HG03159 (cell line): ENCODE measurements around the gene NXPE3.
"Not testable (repeated sequence)": the region's sequence is repeated elsewhere in the genome, so short reads cannot be mapped to it uniquely, and the experiment has no call there.

Experiments
- ATAC-seq: cut with Tn5 transposase; IDR thresholded peaks from one replicate; pipeline ENCODE4 v1.9.1; 2021; ENCODE audit warnings: mild to moderate bottlenecking, moderate library complexity; ENCODE audit not compliant: unreplicated experiment

The NXPE3 gene

DNA sequence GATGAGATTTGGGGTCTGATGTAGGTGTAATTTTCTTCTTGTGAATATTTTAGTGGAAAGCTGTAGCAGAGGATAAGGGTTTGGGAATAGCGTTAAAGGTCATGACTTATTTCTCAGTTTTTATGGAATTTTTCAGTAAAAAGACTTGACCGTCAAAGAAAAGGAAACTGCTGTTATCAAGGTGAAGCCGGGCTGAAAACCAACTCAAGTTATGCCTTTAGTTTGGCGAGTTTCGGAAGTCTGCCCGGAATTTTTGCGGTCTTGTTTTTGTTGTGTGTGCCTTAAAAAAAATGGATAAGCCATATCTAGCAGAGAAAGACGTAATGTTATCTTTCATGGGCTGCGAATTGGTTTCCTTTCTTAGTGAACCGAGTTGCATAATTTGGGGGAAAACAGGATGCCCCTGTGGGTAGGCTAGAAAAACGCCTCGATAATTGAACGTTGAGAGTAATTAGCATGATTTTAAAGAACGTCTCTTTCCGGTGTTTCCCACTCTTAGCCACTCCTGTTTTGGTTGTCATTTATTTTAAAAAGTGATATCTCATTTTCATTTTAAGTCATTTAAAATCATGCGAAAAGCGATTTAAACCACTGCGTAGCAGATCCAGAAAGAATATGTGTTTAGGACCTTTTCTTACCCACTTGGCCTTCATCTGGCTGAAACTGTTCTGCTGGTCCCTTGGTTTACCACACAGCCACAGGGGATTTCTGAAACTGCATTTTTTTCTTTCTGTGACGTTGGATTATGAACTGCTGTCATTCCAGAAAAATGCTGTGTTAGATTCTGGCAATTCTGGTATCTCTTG is 71.4 kb downstream of the NXPE3 start:
- ATAC-seq = no peak

DNA sequence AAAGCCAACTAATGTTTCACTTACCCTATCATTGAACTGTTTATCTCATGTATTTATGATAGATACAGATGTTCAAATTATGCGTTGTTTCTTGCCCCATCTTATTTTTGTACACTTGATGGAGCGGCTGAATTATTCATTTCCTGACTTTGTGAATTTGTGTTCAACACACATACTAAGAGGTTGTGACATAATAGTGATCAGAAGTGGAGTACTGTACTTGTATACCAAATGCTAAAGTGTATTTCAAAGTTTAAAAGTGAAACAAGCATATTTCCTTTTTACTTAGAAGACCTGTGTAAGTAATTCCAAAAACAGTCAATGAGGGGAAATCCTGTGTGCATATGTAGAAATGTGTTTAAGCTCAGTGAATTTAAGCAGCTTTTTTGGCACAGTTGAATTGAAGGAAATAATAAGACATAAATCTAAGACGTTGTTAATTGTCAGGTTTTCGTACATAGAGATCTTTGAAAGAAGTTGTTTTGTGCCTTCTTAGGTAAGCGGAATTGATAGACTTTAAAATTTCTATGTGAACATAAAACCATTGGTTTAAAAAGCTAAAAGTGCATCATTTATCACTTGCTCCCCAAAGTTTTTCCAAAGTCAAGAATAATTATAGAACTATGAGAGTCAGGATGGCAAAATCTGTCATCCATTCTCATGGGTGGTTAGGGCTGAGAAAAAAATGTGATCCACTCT is 72.2 kb downstream of the NXPE3 start:
- no peak for ATAC-seq

DNA sequence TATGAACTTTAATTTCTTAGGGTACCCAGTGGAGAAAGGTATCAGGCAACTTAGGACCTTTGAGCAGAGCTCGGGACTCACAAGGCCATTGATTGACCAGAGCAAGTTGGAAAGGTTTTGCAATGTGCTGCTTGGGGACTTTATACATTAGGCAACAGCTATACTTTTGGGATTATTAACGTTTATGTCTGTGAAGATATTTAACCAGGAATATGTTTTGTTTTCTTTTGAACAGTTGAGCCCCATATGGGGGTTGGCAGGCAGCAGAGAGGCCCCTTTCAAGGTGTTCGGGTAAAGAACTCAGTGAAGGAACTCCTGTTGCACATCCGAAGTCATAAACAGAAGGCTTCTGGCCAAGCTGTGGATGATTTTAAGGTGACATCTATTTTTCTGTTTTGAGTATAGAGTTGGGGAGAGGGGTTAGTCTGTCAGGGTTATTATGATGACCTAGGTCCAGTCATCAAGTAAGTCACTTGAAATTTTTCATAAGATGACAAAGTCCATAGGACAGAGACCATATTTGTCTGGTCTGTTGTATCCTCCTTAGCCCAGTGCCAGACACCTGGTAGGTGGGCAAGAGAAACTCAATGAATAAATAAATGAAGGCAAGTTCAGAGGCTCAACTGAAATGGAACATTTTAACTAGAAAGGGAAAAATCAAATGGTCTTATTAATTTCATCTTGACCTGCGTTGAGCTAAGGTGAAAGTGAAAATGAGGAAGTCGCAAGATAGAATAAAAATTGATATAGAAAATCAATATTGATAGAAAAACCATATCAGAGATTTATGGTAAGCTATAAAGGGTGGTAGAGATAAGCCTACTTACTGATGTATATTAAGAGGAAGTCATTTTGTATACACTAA is 73.1 kb downstream of the NXPE3 start:
- no peak for ATAC-seq

DNA sequence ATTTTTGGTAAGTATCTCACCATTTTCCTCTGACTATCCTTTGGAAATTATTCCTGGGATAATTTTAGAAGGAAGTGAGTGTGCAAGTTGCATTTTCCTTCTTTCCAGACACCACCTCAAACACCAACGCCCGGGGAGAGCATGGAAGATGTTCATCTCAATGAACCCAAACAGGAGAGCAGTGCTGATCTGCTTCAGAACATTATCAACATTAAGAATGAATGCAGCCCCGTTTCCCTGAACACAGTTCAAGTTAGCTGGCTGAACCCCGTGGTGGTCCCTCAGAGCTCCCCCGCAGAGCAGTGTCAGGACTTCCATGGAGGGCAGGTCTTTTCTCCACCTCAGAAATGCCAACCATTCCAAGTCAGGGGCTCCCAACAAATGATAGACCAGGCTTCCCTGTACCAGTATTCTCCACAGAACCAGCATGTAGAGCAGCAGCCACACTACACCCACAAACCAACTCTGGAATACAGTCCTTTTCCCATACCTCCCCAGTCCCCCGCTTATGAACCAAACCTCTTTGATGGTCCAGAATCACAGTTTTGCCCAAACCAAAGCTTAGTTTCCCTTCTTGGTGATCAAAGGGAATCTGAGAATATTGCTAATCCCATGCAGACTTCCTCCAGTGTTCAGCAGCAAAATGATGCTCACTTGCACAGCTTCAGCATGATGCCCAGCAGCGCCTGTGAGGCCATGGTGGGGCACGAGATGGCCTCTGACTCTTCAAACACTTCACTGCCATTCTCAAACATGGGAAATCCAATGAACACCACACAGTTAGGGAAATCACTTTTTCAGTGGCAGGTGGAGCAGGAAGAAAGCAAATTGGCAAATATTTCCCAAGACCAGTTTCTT is 74.2 kb downstream of the NXPE3 start:
- no peak for ATAC-seq

DNA sequence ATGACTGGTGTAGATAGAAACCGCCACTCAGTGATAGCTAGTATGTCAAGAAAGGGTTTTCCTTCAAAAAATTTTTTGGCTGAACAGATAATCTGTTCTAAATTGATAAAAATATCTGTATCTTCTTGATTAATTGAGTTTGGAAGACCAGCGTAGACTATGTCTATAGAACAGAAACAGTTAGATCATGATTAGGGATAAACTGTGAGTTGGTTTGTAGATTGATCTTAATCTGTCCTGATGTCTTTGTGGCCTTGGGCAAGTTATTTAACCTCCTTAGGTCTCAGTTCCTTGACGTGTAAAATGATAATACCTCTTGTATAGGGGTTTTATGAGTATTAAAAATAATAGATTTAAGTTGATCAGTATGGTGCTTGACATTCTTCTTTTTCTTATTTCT is 75.0 kb downstream of the NXPE3 start:
- ATAC-seq = no peak

DNA sequence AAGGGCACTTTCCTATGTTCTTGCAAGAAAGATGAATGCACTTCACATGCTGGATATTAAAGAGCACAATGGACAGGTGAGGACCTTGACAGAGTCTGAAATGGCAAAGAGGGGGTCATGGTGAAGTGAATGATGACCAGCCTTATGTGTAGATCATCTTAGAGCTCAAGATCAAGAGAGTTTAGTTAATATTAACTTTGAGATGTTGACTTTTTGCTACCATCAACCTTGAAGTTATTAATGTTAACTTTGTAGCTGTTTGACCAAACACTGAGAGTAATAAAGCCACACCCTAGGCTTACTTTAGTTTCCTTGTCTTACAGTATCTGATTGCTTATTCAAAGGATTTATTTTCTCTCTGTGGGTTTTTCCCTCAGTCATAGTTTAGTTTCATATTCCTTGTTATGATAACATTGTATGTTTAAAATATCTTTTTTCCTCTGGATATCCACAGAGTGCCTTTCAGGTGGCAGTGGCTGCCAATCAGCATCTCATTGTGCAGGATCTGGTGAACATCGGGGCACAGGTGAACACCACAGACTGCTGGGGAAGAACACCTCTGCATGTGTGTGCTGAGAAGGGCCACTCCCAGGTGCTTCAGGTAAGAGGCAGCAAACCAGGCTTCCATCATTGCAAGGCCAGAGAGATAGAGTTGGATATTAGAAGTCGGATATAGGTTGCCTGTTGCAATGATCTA is 75.7 kb downstream of the NXPE3 start:
- ATAC-seq = no peak

DNA sequence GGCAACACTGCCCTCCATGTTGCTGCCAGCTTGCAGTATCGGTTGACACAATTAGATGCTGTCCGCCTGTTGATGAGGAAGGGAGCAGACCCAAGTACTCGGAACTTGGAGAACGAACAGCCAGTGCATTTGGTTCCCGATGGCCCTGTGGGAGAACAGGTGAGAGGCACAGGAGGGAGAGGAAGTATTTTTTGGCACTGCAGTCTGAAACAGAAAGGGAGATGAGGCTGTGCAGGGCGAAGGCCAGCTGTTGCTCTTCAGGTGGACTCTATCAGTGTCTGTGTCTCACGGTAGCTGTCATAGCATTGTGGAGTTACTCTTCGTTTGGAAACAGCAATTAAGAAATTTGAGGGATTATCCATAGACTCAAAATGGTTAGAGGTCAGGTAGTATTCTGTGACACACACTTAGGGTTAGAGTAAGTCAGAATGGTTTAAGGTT is 78.3 kb downstream of the NXPE3 start:
- ATAC-seq = no peak

DNA sequence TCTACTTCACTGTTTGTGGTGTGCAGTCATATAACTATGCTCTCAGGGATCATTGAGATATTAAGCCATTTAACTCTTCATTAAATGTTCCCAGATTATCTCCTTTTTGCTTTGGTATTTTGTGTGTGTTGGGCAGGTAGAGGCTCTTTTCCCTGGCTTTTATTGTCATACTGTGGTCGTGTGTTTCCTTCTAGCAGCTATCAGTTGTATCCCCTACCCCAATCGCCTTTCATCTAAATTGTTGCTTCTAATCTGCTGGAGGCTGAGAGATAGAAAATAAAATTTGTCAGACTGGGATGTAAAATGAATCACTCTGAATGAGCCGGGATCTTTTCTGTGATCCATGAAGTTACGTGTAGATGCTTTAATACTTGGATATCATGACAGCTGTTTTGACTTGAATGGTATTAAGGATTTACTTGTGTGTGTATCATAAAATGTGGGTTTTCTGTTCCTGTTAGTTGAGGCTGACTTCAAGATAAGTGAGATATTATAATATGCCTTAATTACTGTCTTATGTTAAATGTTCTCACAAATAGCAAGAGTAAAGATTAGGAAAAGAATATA is 79.5 kb downstream of the NXPE3 start:
- no peak for ATAC-seq

DNA sequence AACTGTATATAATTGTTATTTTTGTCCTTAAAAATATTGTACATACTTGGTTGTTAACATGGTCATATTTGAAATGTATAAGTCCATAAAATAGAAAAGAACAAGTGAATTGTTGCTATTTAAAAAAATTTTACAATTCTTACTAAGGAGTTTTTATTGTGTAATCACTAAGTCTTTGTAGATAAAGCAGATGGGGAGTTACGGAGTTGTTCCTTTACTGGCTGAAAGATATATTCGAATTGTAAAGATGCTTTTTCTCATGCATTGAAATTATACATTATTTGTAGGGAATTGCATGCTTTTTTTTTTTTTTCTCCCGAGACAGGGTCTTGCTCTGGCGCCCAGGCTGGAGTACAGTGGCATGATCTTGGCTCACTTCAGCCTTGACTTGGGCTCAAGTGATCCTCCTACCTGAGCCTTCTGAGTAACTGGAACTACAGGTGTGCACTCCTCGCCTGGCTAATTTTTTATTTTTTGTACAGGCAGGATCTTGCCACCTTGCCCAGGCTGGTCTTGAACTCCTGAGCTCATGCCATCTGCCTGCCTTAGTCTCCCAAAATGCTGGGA is 81.0 kb downstream of the NXPE3 start:
- no peak for ATAC-seq

DNA sequence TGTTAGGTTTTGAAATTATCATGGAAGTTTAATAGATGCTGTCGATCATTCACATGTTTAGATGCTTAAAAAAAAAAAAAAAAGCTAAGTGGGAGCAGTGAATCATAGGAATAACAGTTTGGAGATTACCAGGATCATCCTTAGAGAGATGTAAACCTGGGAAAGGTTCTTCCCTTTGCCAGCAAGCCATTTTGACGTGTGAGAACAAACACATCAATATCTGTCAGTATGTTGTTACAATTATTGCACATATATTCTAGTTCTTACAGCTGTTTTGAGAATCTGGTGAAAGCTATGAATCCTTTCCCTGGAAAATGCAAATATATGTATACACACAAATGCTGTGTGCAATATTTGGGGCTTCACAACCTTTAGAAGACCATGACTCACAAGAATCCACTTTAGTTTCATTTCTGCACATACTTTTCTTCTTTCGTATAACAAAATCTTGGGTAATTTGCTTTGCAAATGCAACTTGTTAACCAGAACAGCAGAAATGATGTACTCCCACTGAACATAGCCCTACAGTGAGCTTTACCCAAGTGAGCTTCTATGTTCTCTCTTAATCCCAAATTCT is 82.3 kb downstream of the NXPE3 start:
- peak; percentile 41 for ATAC-seq

DNA sequence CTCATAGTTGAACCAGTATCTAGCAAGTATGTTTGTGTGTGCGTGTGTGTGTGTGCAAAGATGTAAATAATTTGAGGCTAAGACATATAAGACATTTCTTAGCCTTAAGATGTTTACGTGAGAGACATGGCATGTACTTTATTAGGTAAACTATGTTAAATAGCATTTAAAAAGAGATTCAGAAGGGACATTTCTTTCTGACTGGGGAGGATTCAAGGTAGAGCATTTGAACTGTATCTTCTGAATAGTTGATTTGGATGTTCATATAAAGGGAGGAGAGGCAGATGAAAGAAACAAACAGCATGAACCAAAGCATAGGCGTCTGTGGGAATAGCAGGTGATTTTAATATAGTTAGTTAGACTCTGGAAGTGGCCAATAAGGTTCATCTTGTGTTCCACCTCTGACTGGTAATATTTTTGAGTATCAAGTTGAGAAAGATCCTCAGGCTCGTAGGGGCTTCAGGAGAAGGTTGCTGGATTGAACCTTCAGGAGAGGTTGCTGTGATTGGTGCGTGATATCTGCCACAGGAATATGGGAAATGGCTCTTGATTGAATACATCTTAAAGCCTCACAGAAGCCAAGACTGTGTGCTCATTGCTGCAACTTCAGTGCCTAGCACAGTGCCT is 82.9 kb downstream of the NXPE3 start:
- ATAC-seq = no peak

DNA sequence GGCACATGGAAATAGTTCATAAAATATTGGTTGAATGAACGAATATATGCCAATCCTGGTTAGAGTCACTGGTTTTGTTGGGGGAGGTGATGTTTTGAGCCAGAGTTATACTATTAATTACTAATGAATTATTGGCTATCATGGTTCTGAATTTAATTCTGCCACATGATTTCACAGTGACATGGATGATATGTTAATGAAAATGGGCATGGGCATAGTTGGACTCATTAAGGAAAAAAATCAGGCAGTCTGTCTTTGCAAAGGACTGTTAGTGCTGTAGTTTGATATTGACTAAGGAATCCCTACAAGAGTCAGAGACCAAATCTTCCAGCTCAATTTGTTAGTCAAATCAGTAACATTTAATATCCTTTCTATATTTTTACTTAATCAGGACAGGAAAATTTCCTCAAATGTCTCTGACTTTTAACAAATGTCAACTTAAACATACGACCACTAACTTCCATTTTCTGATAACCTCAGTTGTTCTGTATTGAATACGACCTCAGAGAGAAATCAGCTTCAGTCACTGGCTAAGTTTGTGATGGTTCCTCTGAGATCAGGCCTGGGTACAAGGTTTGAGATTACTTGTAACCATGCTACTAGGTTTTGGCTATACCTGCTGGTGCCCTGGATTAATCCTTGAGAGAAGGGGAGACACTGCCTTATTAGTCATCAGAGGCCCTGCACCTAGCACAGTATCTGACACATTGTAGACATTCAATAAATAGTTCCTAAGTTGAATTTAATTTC is 83.6 kb downstream of the NXPE3 start:
- no peak for ATAC-seq

DNA sequence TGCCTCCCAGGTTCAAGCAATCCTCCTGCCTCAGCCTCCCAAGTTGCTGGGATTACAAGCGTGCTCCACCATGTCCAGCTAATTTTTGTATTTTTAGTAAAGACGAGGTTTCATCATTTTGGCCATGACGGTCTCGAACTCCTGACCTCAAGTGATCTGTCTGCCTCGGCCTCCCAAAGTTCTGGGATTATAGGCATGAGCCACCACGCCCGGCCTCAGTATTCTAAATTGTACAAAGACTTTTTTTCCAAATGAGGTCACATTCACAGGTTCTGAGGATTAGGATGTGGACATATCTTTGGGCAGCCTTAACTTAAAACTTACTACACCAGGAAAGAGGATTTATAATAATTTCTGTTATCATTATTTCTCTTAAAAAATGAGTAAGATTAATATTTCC is 85.9 kb downstream of the NXPE3 start:
- ATAC-seq = not testable (repeated sequence)

DNA sequence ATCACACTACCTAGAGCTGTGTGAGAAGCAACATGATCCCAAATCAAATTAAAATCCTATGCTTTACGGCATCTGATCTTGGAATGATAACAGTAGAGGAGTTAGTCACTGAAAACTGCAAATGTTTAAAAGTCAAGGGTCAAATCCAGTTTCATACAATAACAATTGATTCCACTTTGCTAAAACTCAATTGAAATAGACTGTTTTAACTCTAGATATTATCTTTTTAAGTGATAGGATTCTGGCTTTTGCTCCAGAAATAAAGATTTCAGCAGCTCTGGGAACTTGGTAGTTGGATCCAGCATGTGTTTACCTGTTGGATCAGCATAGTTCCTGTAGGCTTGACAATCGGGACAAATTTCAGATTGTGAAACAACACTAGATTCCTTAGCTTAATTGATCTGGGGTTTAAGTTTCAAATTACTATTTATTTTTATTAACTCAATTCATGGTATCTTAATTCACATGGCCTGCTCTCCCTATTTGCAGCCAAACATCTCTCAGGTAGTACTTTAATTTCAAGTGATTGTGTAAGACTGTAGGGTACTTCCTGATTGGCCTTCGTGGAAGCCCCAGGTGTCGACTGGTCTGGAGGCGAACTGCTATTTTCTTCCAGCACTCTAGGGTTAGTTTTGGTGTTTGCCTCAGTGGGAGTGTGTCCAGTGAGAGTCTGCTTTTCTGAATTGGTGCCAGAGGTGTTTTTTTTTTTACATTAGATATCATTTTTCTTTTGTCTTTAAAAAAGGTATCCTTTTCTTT is 86.9 kb downstream of the NXPE3 start:
- no peak for ATAC-seq

DNA sequence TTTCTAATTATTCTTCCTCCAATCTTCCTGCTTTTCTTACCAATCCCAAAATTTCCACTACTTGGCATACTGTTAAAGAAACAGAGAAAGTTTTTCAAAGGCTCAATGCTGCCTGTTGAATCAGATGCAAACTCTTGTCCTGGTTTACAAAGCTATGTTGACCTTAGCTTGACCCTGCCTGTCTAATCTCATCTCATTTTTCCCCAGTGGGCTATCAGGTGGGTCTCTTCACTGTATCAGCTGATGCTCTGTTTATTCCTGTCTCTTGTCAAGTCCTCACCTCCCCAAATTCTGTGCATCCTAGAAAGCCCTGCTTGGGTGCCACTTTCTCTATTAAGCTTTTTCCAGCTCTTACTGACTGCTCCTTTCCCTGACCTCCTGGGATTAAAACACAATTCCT is 88.5 kb downstream of the NXPE3 start:
- no peak for ATAC-seq

DNA sequence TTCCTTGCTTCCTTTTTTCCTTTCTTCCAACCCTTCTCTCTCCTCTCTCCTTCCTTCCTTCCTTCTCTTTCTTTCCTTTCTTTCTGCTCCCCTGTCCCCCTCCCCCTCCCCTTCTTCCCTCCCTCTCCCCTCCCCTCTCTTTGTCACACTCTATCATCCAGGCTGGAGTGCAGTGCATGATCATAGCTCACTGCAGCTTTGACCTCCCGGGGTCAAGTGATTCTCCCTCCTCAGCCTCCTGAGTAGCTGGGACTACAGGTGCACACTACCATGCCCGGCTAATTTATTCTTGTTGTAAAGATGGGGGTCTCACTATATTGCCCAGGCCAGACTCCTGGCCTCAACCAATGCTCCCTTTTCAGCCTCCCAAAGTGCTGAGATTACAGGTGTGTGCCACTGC is 89.0 kb downstream of the NXPE3 start:
- ATAC-seq = no peak
